GM21528 (cell line): Measurements from ENCODE around the gene ARF5.

ENCODE experiments used
- ATAC-seq: cut with Tn5 transposase; IDR thresholded peaks from one replicate; pipeline ENCODE4 v1.9.1; 2021; ENCODE audit warnings: mild to moderate bottlenecking, moderate library complexity; ENCODE audit not compliant: unreplicated experiment, low FRiP score

Gene ARF5

GRCh38 chr7:127632276-127632910 lies 44.2 kb downstream of the ARF5 start:
- ATAC-seq: no peak

GRCh38 chr7:127635659-127636285 lies 47.6 kb downstream of the ARF5 start:
- no peak for ATAC-seq

- no peak for ATAC-seq
Measured at GRCh38 chr7:127638197-127638596, 50.0 kb downstream of the ARF5 start.
